Prostate gland (tissue), 2 donors: Measurements from ENCODE around the gene ARFGAP1. TPM values are rescaled to one million over a fixed set of nuclear protein-coding genes. Genes with fewer than 3 reads are reported as not detected.

Experiments used
- DNase-seq: peaks from one replicate; pipeline ENCODE4 v3.0.0-alpha.2; 2019; ENCODE audit warnings: low spot score
- H3K27ac ChIP-seq, 2 donors: fragments of 200-600 bp; sonication (generic); 2 replicates each; pipeline ENCODE4 v1.5.1; 2017 to 2019
- H3K27me3 ChIP-seq: fragments of 200-600 bp; sonication (generic); replicated peaks from 2 replicates; pipeline ENCODE4 v1.5.1; 2019; ENCODE audit not compliant: insufficient read depth
- H3K36me3 ChIP-seq, 2 donors: fragments of 200-600 bp; sonication (generic); 1 replicate in 1 of 2; 2 replicates in 1 of 2; pipeline versions ENCODE4 v1.5.1 to v1.8.1; 2017 to 2019
- H3K4me1 ChIP-seq: fragments of 200-600 bp; sonication (generic); replicated peaks from 2 replicates; pipeline ENCODE4 v1.5.1; 2019
- H3K4me3 ChIP-seq, 2 donors: fragments of 200-600 bp; sonication (generic); 2 replicates each; pipeline ENCODE4 v1.5.1; 2017 to 2019
- H3K9me3 ChIP-seq: fragments of 200-600 bp; sonication (generic); 2 replicates; pipeline ENCODE4 v1.5.1; 2017
- POLR2A ChIP-seq: fragments of 450-650 bp; IDR thresholded peaks from one replicate; pipeline ENCODE4 v1.6.1; 2016; ENCODE audit warnings: antibody characterized with exemption, mild to moderate bottlenecking
- POLR2AphosphoS5 ChIP-seq: sonication (generic); formaldehyde crosslinking; IDR thresholded peaks from one replicate; pipeline ENCODE4 v1.6.1; 2017; ENCODE audit warnings: antibody characterized with exemption
- WGBS: methylation state at CpG from one replicate; pipeline ENCODE4 v1.1.5; 2018; 5-methylcytosine and 5-hydroxymethylcytosine counted together
- intact Hi-C: fragments of 100-400 bp; cut with DNase I; formaldehyde crosslinking; loops from one replicate; pipeline ENCODE4 v1.14.2; 2022
- total RNA-seq, 2 donors: library from RNA; depleted of rRNA; stranded (reverse); fragments of >200 nt; gene quantifications; one replicate each; pipeline ENCODE4 v1.1.0, GENCODE V29; 2016
- TF ChIP-seq, protein P1 (sequence below), 4 experiments: fragments of 200-600 bp in 2 of 4; fragments of 450-650 bp in 2 of 4; sonication (generic) in 2 of 4; IDR thresholded peaks; 1 replicate in 3 of 4; 2 replicates in 1 of 4; pipeline ENCODE4 v1.5.1; 2016 to 2019; ENCODE audit warnings: antibody characterized with exemption in 4 of 4, mild to moderate bottlenecking in 2 of 4, moderate library complexity in 2 of 4

Gene ARFGAP1
- total RNA-seq, 2 donors from 2014 or later, result 43.6 to 85.6 TPM

DNA sequence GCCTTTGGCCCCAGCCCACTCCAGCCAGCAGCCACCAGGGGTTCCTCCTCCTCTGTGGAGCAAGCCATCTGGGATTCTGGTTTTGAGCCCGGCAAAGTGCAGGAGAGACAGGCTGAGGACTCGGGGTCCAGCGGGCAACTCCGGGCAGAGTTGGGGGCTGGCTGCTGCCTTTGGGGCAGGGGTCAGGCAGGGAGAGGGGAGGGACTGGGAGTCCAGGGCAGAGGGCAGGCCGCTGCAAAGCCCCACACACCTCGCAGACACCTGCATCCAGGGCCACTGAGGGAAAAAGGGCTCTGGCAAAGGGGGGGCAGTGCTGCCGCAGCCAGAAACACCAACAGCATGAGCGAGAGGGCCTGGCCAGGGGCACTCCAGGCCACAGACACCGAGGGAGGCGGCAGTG, 28.1 kb upstream of the ARFGAP1 start:
- no peaks in the 10 kb centered on the region for H3K4me1 ChIP-seq
- H3K27me3 ChIP-seq, result peaks cover 12% of the 10 kb centered on the region
- H3K36me3 ChIP-seq, result no peaks in the 10 kb centered on the region
- no peak overlapping the region for H3K4me3 ChIP-seq
- intact Hi-C loops, result no loop called here
- 81% methylated on average over 4 of the region's 10 CpGs for WGBS
- TF ChIP-seq, protein P1, sequence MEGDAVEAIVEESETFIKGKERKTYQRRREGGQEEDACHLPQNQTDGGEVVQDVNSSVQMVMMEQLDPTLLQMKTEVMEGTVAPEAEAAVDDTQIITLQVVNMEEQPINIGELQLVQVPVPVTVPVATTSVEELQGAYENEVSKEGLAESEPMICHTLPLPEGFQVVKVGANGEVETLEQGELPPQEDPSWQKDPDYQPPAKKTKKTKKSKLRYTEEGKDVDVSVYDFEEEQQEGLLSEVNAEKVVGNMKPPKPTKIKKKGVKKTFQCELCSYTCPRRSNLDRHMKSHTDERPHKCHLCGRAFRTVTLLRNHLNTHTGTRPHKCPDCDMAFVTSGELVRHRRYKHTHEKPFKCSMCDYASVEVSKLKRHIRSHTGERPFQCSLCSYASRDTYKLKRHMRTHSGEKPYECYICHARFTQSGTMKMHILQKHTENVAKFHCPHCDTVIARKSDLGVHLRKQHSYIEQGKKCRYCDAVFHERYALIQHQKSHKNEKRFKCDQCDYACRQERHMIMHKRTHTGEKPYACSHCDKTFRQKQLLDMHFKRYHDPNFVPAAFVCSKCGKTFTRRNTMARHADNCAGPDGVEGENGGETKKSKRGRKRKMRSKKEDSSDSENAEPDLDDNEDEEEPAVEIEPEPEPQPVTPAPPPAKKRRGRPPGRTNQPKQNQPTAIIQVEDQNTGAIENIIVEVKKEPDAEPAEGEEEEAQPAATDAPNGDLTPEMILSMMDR (IDR thresholded peaks at IDR 0.05), result no peak
- no peak overlapping the region for H3K27ac ChIP-seq
- H3K9me3 ChIP-seq, result no peaks in the 10 kb centered on the region
- DNase-seq, result no peak

DNA sequence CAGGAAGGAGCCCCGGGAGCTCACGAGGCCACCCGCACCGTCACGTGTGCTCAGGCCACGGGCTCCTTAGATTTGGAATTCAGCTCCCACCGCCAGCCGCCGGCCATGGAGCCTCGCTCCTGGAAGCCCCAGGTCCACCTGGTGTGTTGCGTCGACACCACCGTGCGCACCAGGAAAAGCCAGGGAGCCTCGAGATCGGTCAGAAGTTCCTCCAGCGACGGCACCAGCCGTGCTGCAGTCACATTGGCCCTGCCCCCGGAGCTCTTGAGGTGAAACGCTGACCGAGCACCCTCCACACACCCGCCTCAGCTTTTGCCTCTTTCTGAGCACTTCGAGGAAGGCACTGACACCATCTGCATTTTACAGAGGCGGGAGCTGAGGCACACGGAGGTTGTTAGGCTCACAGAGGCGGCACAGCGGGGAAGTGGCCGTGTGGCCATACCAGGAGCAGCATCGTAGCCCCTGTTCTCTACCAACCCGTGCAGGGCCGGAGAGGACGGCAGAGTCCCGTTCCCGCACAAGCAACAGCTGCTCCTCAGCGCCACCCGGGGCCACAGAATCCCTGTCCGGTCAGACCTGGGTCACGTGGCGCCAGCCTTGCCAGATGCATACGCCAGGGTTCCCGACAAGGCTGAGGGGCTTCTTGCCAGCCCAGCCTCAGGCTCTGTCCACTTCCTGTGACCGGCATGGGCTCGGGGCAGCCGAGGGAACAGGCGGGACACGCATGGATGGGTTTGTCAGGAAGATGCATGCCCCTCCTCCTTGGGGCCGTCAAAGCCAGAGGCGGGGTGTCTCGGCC, 25.9 kb upstream of the ARFGAP1 start:
- no peak for DNase-seq
- H3K27ac ChIP-seq, result no peak overlapping the region
- H3K4me1 ChIP-seq, result no peaks in the 10 kb centered on the region
- H3K27me3 ChIP-seq, result peaks cover 12% of the 10 kb centered on the region
- TF ChIP-seq POLR2AphosphoS5 (no peak), POLR2A (no peak)
- TF ChIP-seq, protein P1 (IDR thresholded peaks at IDR 0.05), result no peak
- H3K36me3 ChIP-seq, result no peaks in the 10 kb centered on the region
- intact Hi-C loops, result no loop called here
- WGBS, result 47% methylated on average over 46 of the region's 50 CpGs
- no peak overlapping the region for H3K4me3 ChIP-seq
- no peaks in the 10 kb centered on the region for H3K9me3 ChIP-seq

DNA sequence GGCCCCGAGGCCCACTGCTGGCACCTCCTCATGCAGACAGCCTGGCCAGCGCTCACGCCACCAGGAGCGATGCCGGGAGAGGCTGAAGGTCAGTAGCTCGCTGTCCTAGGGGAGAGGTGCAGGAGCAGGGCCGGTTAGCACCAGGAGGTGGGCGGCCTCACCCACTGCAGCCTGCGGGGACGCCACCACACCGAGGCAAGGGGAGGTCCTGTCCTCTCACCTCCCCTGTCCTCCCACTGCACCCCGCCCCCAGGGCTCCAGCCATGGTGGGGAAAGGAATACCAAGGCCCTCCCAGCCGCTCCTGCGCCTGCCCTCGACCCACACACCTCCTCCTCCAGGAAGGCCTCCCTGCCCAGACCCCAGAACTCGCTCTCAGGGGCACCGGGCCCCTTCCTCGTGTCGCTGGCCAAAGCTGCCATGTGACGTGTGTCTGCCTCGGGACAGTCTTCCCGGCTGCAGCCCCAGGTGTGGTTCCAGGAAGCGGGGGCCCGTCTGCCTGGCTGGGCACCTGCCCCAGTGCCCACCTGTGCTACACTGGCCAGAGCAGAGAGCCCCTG, 24.9 kb upstream of the ARFGAP1 start:
- WGBS, result 71% methylated on average over 18 of the region's 24 CpGs
- Histone ChIP-seq H3K36me3 (no peaks in the 10 kb centered on the region), H3K9me3 (no peaks in the 10 kb centered on the region), H3K4me3 (no peak overlapping the region), H3K27ac (no peak overlapping the region), H3K4me1 (no peaks in the 10 kb centered on the region), H3K27me3 (peaks cover 15% of the 10 kb centered on the region)
- intact Hi-C loops, result no loop called here
- DNase-seq, result no peak
- TF ChIP-seq POLR2A (no peak), POLR2AphosphoS5 (no peak)
- TF ChIP-seq, protein P1 (IDR thresholded peaks at IDR 0.05), result no peak

DNA sequence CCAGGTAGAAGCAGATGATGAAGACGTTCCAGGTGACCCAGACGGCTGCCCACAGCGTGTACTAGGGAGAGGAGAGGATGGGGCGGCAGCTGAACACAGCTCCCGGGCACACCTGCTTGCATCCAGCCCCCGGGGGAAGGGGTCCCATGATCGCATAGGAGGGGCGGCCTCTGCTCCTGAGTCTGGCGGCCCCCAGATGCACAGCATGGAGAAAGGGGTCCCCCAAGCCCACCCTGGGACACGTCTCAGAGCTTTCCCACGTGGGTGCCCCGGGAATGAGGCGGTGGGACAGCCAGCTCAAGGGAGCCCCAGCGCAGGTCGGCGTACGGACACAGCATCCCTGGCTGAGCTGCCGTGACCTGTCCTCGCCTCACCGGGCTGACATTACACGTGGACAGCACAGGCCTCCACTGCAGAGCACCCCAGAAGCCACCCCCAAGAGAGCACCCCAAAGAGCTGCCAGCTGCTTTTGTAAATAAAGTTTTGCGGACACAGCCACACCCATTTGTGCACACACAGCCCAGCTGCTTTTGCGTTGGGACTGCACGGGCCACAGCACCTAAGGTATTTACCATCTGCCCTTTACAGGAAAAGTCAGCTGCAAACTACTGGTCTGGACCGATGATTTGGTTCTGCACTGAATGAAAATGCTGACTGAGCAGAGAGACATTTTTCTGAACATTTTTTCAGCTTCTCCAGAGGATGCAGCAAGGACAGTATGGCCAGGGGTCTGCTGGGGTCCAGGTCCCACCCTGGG, 23.6 kb upstream of the ARFGAP1 start:
- no peak overlapping the region for H3K4me3 ChIP-seq
- no peak for DNase-seq
- no peak overlapping the region for H3K27ac ChIP-seq
- H3K9me3 ChIP-seq, result no peaks in the 10 kb centered on the region
- H3K36me3 ChIP-seq, result no peaks in the 10 kb centered on the region
- 64% methylated on average over 25 of the region's 25 CpGs for WGBS
- intact Hi-C loops, result no loop called here
- peaks cover 21% of the 10 kb centered on the region for H3K27me3 ChIP-seq
- H3K4me1 ChIP-seq, result no peaks in the 10 kb centered on the region
- TF ChIP-seq POLR2AphosphoS5 (no peak), POLR2A (no peak)
- TF ChIP-seq, protein P1 (IDR thresholded peaks at IDR 0.05), result no peak
